Central memory CD4-positive, alpha-beta T cell (primary cell): Measurements from ENCODE around the gene FES.
"Not testable (repeated sequence)": the region's sequence is repeated elsewhere in the genome, so short reads cannot be mapped to it uniquely, and the experiment has no call there.

Source experiments
- DNase-seq: peaks from one replicate; pipeline ENCODE4 v3.0.0; 2022

The FES gene

GRCh38 chr15:90862487-90862886, 21.8 kb upstream of the FES start:
- no peak for DNase-seq

GRCh38 chr15:90862964-90863778, 21.1 kb upstream of the FES start:
- DNase-seq = no peak

GRCh38 chr15:90863987-90864386, 20.3 kb upstream of the FES start:
- DNase-seq = no peak

- no peak for DNase-seq
Observed at GRCh38 chr15:90864507-90864906, 19.8 kb upstream of the FES start.

- DNase-seq = no peak
Observed at GRCh38 chr15:90865702-90866101, 18.6 kb upstream of the FES start.

GRCh38 chr15:90866161-90866715, 18.1 kb upstream of the FES start:
- no peak for DNase-seq

GRCh38 chr15:90866800-90867199, 17.5 kb upstream of the FES start:
- DNase-seq = no peak

- no peak for DNase-seq
Observed at GRCh38 chr15:90868261-90868689, 16.0 kb upstream of the FES start, which contains the start of gene FURIN. FURIN (plus strand) TSS chr15:90868588; CDS start chr15:90875741, 7,153 bp downstream.

- no peak for DNase-seq
Observed at GRCh38 chr15:90869140-90869541, 15.2 kb upstream of the FES start.

GRCh38 chr15:90869601-90870353, 14.5 kb upstream of the FES start:
- no peak for DNase-seq

- DNase-seq = no peak
Observed at GRCh38 chr15:90870354-90871138, 13.8 kb upstream of the FES start.

GRCh38 chr15:90871139-90871715, 13.1 kb upstream of the FES start:
- no peak for DNase-seq

- DNase-seq = no peak
Observed at GRCh38 chr15:90871716-90872485, 12.4 kb upstream of the FES start.

- no peak for DNase-seq
Observed at GRCh38 chr15:90872486-90873184, 11.7 kb upstream of the FES start.

- DNase-seq = no peak
Observed at GRCh38 chr15:90873488-90873997, 10.8 kb upstream of the FES start.

- DNase-seq = no peak
Observed at GRCh38 chr15:90873998-90874605, 10.2 kb upstream of the FES start.

- DNase-seq = not testable (repeated sequence)
Observed at GRCh38 chr15:90874986-90875385, 9.3 kb upstream of the FES start.

GRCh38 chr15:90875549-90875981, 8.7 kb upstream of the FES start:
- DNase-seq = no peak

- no peak for DNase-seq
Observed at GRCh38 chr15:90876046-90876445, 8.3 kb upstream of the FES start.

- no peak for DNase-seq
Observed at GRCh38 chr15:90876512-90877170, 7.7 kb upstream of the FES start.
